ENCODE measurements around the gene NXPH2.

Gene NXPH2

GRCh38 chr2:138779781-138780445 lies at the start of gene NXPH2:
Gene NXPH2 (minus strand): TSS chr2:138780390. CDS start chr2:138780241, 149 bp downstream.
- no peak for DNase-seq (ENCODE audit: low spot score)

- DNase-seq (ENCODE audit: low spot score), result no peak
Observed at GRCh38 chr2:138829326-138829919, 49.2 kb upstream of the NXPH2 start.

- peak; percentile 43 for DNase-seq (ENCODE audit: low spot score)
Observed at GRCh38 chr2:138827426-138828054, 47.4 kb upstream of the NXPH2 start.

- no peak for DNase-seq (ENCODE audit: low spot score)
Observed at GRCh38 chr2:138823666-138824065, 43.5 kb upstream of the NXPH2 start.

- no peak for DNase-seq (ENCODE audit: low spot score)
Observed at GRCh38 chr2:138819964-138820363, 39.8 kb upstream of the NXPH2 start.

- no peak for DNase-seq (ENCODE audit: low spot score)
Observed at GRCh38 chr2:138818556-138818955, 38.4 kb upstream of the NXPH2 start.

- DNase-seq (ENCODE audit: low spot score), result no peak
Observed at GRCh38 chr2:138814123-138814898, 34.1 kb upstream of the NXPH2 start.

- no peak for DNase-seq (ENCODE audit: low spot score)
Observed at GRCh38 chr2:138811431-138811830, 31.2 kb upstream of the NXPH2 start.

- no peak for DNase-seq (ENCODE audit: low spot score)
Observed at GRCh38 chr2:138794724-138795123, 14.5 kb upstream of the NXPH2 start.

- peak; percentile 31 for DNase-seq (ENCODE audit: low spot score)
Observed at GRCh38 chr2:138787053-138787666, 7.0 kb upstream of the NXPH2 start.

GRCh38 chr2:138782383-138782782 lies 2.2 kb upstream of the NXPH2 start:
- DNase-seq (ENCODE audit: low spot score), result no peak

GRCh38 chr2:138780908-138781307 lies 718 bp upstream of the NXPH2 start:
- no peak for DNase-seq (ENCODE audit: low spot score)

GRCh38 chr2:138780446-138780880 lies 273 bp upstream of the NXPH2 start:
- DNase-seq (ENCODE audit: low spot score), result no peak

GRCh38 chr2:138779406-138779780 lies 797 bp downstream of the NXPH2 start:
- DNase-seq (ENCODE audit: low spot score), result no peak

GRCh38 chr2:138777996-138778395 lies 2.2 kb downstream of the NXPH2 start:
- DNase-seq (ENCODE audit: low spot score), result no peak

GRCh38 chr2:138775736-138776135 lies 4.5 kb downstream of the NXPH2 start:
- no peak for DNase-seq (ENCODE audit: low spot score)

GRCh38 chr2:138771534-138771933 lies 8.7 kb downstream of the NXPH2 start:
- no peak for DNase-seq (ENCODE audit: low spot score)

GRCh38 chr2:138767101-138767500 lies 13.1 kb downstream of the NXPH2 start:
- no peak for DNase-seq (ENCODE audit: low spot score)

GRCh38 chr2:138766464-138766863 lies 13.7 kb downstream of the NXPH2 start:
- no peak for DNase-seq (ENCODE audit: low spot score)

- no peak for DNase-seq (ENCODE audit: low spot score)
Observed at GRCh38 chr2:138763971-138764370, 16.2 kb downstream of the NXPH2 start.

GRCh38 chr2:138762533-138762932 lies 17.7 kb downstream of the NXPH2 start:
- DNase-seq (ENCODE audit: low spot score), result no peak

GRCh38 chr2:138760676-138761075 lies 19.5 kb downstream of the NXPH2 start:
- DNase-seq (ENCODE audit: low spot score), result no peak

All from putamen (tissue), 1 donor.